Endodermal cell (in vitro differentiated cells): ENCODE results near the gene DARS1. TPM values are rescaled to one million over a fixed set of nuclear protein-coding genes. Genes with fewer than 3 reads are reported as not detected.

Source experiments
- DNase-seq: peaks from one replicate; pipeline ENCODE4 v3.0.0-alpha.2; 2017
- H3K27ac ChIP-seq: 2 replicates; pipeline ENCODE4 v1.5.1; 2013; ENCODE audit warnings: mild to moderate bottlenecking, low read depth, low read length, moderate library complexity
- H3K27me3 ChIP-seq: 2 replicates; pipeline ENCODE4 v1.6.1; 2013; ENCODE audit warnings: mild to moderate bottlenecking, low read length, moderate library complexity; ENCODE audit not compliant: insufficient read depth, control insufficient read depth, poor library complexity, severe bottlenecking
- H3K36me3 ChIP-seq: 2 replicates; pipeline ENCODE4 v1.7.0; 2013; ENCODE audit warnings: mild to moderate bottlenecking, low read length, moderate library complexity; ENCODE audit not compliant: control insufficient read depth, insufficient read depth
- H3K4me1 ChIP-seq: one replicate; pipeline ENCODE4 v1.7.0; 2013; ENCODE audit warnings: low read length; ENCODE audit not compliant: control insufficient read depth, insufficient read depth
- H3K4me3 ChIP-seq: 2 replicates; pipeline ENCODE4 v1.5.1; 2013; ENCODE audit warnings: mild to moderate bottlenecking, low read length, moderate library complexity
- H3K9ac ChIP-seq: 2 replicates; pipeline ENCODE4 v1.6.1; 2013; ENCODE audit warnings: mild to moderate bottlenecking, low read length, moderate library complexity; ENCODE audit not compliant: poor library complexity, severe bottlenecking; ENCODE audit errors: extremely low read depth
- H3K9me3 ChIP-seq: 2 replicates; pipeline ENCODE4 v1.6.1; 2013; ENCODE audit warnings: mild to moderate bottlenecking, low read length, moderate library complexity; ENCODE audit not compliant: control insufficient read depth
- H3K27ac Mint-ChIP-seq: 2 replicates; pipeline ENCODE4 v1.8.0; 2020; ENCODE audit warnings: mixed read lengths
- H3K27me3 Mint-ChIP-seq: 2 replicates; pipeline ENCODE4 v1.8.0; 2021; ENCODE audit warnings: mild to moderate bottlenecking, mixed read lengths; ENCODE audit not compliant: insufficient read depth
- H3K36me3 Mint-ChIP-seq: 2 replicates; pipeline ENCODE4 v1.8.0; 2020; ENCODE audit warnings: low read depth, mixed read lengths
- H3K4me1 Mint-ChIP-seq: 2 replicates; pipeline ENCODE4 v1.8.0; 2020; ENCODE audit warnings: mixed read lengths
- H3K4me3 Mint-ChIP-seq: 2 replicates; pipeline ENCODE4 v1.8.0; 2020; ENCODE audit warnings: mild to moderate bottlenecking, moderate library complexity, mixed read lengths
- H3K9me3 Mint-ChIP-seq: 2 replicates; pipeline ENCODE4 v1.8.0; 2020; ENCODE audit warnings: mild to moderate bottlenecking, mixed read lengths
- WGBS, 2 experiments: methylation state at CpG; one replicate each; pipeline versions ENCODE4 v1.1.5 to v1.1.7; 2013; ENCODE audit warnings: missing lambda C conversion rate in 2 of 2, mixed read lengths in 1 of 2; ENCODE audit not compliant: insufficient coverage in 1 of 2, insufficient read length in 1 of 2; 5-methylcytosine and 5-hydroxymethylcytosine counted together
- total RNA-seq, 2 donors: library from RNA; stranded (reverse); fragmentation: NEBNext Ultra II Directional in 1 of 2; extraction: Animal tissue kit (Norgen Biotek cat#: 25700) in 1 of 2; gene quantifications; 2 replicates in 1 of 2; 3 replicates in 1 of 2; pipeline ENCODE4 v1.2.1, GENCODE V29; 2021
- TF ChIP-seq, protein P1 (sequence below): fragments of 200-600 bp; sonication (generic); conservative IDR thresholded peaks from 2 replicates; pipeline ENCODE4 v1.5.0; 2021; ENCODE audit warnings: antibody characterized with exemption, mild to moderate bottlenecking

The DARS1 gene
- total RNA-seq, 2 donors from 2014 or later = 70.5 to 75.9 TPM

DNA sequence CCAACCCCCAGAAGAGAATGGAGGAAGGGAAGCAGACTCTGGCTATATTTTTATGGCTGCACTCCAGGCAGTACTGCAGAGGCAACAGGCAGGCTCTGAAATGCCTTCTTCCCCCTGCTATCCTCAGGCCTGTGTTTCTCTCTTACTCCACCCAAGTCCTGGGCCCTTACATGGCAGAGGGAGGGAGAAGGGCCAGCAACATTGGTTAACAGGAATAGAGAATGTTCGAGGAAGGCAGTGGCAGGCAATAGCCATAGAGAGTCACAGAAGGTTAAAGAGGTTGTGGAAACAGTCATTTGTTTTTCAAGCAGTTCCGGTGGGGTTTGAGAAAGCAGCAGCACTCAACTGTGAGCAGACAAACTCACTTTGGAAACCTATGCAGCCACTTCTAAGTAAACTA is 15.1 kb upstream of the DARS1 start:
- no peaks in the 10 kb centered on the region for H3K36me3 ChIP-seq
- no peaks in the 10 kb centered on the region for H3K27me3 ChIP-seq

DNA sequence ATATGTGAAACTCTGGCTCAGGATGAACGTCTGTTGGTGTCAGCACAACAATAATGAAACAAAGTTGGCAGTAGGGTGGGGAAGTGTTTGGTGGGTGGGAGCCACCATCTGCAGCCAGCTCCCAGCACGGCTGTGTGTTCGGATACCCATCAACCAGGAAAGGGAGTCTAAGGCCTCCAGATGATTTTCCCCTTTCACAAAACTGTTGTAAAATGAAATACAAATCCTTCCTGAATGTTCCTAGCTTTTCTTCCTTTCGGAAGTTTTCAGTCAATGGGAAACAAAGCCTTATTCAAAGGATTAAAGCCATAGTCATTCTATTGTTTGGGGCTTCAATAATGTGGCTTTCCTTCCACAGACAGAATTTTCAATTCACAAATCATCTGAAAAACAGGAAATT is 14.5 kb upstream of the DARS1 start:
- H3K4me3 Mint-ChIP-seq = no peak overlapping the region
- no peak overlapping the region for H3K27ac ChIP-seq
- H3K36me3 ChIP-seq = no peaks in the 10 kb centered on the region
- H3K4me1 ChIP-seq = peaks cover 3% of the 10 kb centered on the region
- H3K27me3 Mint-ChIP-seq = no peaks in the 10 kb centered on the region
- TF ChIP-seq, protein P1, sequence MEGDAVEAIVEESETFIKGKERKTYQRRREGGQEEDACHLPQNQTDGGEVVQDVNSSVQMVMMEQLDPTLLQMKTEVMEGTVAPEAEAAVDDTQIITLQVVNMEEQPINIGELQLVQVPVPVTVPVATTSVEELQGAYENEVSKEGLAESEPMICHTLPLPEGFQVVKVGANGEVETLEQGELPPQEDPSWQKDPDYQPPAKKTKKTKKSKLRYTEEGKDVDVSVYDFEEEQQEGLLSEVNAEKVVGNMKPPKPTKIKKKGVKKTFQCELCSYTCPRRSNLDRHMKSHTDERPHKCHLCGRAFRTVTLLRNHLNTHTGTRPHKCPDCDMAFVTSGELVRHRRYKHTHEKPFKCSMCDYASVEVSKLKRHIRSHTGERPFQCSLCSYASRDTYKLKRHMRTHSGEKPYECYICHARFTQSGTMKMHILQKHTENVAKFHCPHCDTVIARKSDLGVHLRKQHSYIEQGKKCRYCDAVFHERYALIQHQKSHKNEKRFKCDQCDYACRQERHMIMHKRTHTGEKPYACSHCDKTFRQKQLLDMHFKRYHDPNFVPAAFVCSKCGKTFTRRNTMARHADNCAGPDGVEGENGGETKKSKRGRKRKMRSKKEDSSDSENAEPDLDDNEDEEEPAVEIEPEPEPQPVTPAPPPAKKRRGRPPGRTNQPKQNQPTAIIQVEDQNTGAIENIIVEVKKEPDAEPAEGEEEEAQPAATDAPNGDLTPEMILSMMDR = no peak
- peaks cover 3% of the 10 kb centered on the region for H3K36me3 Mint-ChIP-seq
- DNase-seq = no peak
- peaks cover 6% of the 10 kb centered on the region for H3K9me3 Mint-ChIP-seq
- no peaks in the 10 kb centered on the region for H3K9me3 ChIP-seq
- WGBS, 2 experiments = 82% methylated on average over 4 of the region's 4 CpGs; no CpG with 5 or more reads in 1 of the 2 experiments
- no peak overlapping the region for H3K27ac Mint-ChIP-seq
- no peak overlapping the region for H3K4me3 ChIP-seq
- no peak overlapping the region for H3K9ac ChIP-seq
- peaks cover 11% of the 10 kb centered on the region for H3K4me1 Mint-ChIP-seq
- H3K27me3 ChIP-seq = no peaks in the 10 kb centered on the region

More for the DNA sequence above, 15.1 kb upstream of the DARS1 start:
- Mint-ChIP-seq H3K4me3 (no peak overlapping the region), H3K27me3 (no peaks in the 10 kb centered on the region), H3K9me3 (peaks cover 8% of the 10 kb centered on the region), H3K4me1 (peaks cover 11% of the 10 kb centered on the region), H3K27ac (no peak overlapping the region), H3K36me3 (peaks cover 3% of the 10 kb centered on the region)
- Histone ChIP-seq H3K4me3 (no peak overlapping the region), H3K9me3 (no peaks in the 10 kb centered on the region), H3K27ac (peak overlapping the region; percentile 22), H3K9ac (no peak overlapping the region), H3K4me1 (peaks cover 3% of the 10 kb centered on the region)
- 72 to 87% methylated on average over 2 of the region's 2 CpGs for WGBS, 2 experiments
- no peak for DNase-seq
- TF ChIP-seq, protein P1 = no peak

DNA sequence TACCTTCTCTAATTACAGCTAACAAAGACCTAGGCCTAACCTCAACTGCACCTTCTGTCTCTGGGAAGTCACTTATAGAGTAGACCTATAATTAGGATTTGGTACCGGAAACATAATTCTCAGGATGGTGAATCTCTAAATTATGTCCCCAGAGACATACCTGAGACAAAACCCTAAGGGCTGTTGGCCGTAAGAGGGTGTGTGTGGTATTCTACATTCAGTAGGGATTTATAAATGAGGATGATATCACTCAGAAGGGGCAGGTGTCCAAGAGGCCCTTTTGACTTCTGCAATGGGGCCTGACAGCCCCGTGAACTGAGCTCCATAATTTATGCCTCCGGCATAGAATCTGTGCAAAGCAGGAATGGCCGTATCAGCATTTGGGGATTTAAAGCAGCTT is 13.5 kb upstream of the DARS1 start:
- Histone ChIP-seq H3K9me3 (no peaks in the 10 kb centered on the region), H3K27ac (no peak overlapping the region), H3K36me3 (no peaks in the 10 kb centered on the region), H3K27me3 (no peaks in the 10 kb centered on the region), H3K4me1 (peaks cover 3% of the 10 kb centered on the region), H3K9ac (no peak overlapping the region), H3K4me3 (no peak overlapping the region)
- Mint-ChIP-seq H3K36me3 (no peaks in the 10 kb centered on the region), H3K27ac (no peak overlapping the region), H3K4me3 (no peak overlapping the region), H3K4me1 (peaks cover 11% of the 10 kb centered on the region), H3K27me3 (no peaks in the 10 kb centered on the region), H3K9me3 (peaks cover 3% of the 10 kb centered on the region)
- WGBS, 2 experiments = 94 to 95% methylated on average over 5 of the region's 5 CpGs
- DNase-seq = no peak
- TF ChIP-seq, protein P1 = no peak
